NCI-H2227 treated with DMSO at 0.1 percent for 48 hours (cell line): ENCODE measurements around the gene MORN5.
"Not testable (repeated sequence)": the region's sequence is repeated elsewhere in the genome, so short reads cannot be mapped to it uniquely, and the experiment has no call there.

Source experiments
- DNase-seq: peaks from one replicate; lab custom pipeline; 2025; lab: John Stamatoyannopoulos, UW

The MORN5 gene

DNA sequence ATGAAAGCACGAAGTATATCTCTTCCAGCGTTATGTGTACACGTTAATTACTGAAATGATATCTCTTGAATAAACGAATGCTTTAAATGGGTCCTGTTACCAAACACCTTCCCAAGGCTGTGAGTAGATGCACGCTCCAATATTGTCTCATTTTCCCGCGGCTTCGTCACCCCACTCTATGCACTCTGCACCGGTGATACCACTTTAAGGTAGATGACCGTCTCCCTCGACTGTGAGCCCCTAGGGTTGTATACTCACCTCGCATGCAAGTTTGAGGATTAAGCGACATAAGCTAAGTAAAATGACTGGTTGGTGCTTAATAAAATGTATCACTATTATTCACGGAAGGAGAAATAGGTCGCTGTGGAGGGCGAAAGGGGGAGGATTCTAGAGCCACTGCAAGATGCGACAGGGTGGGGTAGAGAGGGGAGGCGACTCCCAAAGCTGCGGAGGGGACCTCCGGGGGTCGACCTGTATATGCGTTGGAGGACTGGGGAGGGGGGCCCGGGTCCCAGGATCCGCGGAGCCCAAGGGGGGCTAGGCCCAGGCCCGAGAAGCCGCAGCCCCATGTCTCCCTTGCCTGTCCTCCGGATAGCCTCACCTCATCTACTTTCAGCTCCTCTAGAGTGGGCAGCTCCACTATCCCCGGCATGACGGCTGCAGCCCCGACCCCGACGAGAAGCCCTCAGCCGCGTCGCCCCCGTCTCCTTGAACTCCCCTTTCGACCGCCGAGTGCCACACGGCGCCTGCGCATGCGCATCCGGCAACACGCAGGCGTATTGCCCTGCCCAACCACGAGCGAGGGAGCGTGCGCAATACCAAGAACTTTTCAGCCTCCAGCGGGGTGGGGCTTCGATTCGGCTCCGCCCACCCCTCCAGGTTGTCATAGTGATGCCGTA lies at the start of gene MORN5, which contains the start of gene NDUFA8:
TSS of gene MORN5 (plus strand) at position 883 of the 899 bp plus-strand sequence. CDS start 65 bp downstream, outside the sequence.
TSS of gene NDUFA8 (minus strand) at position 754 of the 899 bp plus-strand sequence. CDS start at position 652, 102 bp downstream.
- peak; percentile 89 for DNase-seq

GRCh38 chr9:122110100-122110833 lies 49.4 kb upstream of the MORN5 start:
- DNase-seq: no peak

GRCh38 chr9:122111413-122112085 lies 48.2 kb upstream of the MORN5 start:
- DNase-seq: no peak

DNA sequence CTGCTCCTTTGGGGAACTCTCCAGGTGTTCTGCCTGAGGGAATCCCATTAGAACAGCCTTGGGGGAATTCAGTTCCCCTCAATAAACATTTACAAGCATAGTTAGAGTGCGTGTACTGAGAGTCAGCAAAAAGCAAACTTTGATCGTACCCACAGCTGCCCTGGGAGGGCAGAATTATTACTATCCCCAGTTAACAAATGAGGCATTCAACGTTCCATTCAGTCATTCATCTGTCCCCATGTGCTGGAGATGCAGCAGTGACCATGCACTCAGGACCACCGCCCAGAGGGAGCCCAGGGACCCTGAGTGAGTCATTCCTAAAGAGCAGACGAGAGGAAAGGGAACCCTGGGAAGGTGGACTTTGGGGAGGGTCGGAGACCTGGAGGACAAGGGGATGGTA lies 47.5 kb upstream of the MORN5 start:
- no peak for DNase-seq

DNA sequence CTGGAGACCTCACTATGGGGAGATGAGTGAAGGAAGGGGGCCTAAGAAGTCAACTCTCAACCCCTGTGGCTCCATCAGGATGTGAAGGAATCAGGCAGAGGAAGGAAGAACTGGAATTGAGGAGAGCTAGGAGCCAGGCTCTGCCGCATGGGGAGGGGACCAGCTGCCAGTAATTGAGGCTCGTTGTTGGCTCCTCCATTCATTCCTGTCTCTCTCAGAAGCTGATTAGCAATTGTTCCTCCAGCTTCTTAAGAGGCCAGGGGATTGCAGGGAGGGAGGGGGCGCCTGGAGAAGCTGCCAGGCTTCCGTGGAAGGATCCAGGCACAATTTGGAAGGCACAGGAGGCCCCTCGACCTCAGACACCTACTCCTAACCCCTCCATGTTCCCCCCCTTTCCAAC lies 46.1 kb upstream of the MORN5 start:
- no peak for DNase-seq

- DNase-seq: no peak
These were observed 44.3 kb upstream of the MORN5 start for GRCh38 chr9:122115176-122116035.

GRCh38 chr9:122116040-122116439 lies 43.7 kb upstream of the MORN5 start:
- no peak for DNase-seq

DNA sequence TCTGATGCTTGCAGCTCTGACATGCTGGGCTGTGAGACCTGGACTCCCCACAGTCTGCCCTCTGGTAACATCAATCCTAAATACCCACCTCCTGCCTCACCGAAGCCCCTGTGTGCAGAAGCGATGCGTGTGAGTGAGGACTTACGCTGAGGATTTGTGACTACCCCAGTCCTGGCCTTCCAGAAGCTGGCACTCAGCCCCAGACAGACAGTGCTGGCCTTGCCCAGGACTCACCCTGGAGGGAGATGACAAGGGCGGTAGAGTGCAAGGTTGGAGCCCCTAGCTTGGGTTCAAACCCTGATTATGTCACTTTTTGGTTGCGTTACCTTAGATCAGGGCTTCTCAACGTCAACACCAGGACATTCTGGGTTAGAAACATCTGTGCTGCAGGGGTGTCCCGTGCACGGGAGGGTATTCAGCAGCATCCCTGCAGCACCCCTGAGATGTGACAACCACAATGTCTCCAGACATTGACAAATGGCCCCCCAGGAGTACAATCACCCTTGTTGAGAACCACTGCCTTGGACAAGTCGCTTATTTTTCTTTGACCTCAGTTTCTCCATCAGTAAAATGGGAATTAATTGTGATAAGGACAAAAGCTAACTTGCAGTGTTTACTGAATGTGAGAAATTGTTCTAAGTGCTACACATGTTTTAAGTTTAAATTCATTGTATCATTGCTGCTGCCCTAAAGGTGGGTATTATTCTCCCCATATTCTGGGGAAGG lies 43.1 kb upstream of the MORN5 start:
- no peak for DNase-seq

GRCh38 chr9:122117241-122117640 lies 42.5 kb upstream of the MORN5 start:
- not testable (repeated sequence) for DNase-seq

DNA sequence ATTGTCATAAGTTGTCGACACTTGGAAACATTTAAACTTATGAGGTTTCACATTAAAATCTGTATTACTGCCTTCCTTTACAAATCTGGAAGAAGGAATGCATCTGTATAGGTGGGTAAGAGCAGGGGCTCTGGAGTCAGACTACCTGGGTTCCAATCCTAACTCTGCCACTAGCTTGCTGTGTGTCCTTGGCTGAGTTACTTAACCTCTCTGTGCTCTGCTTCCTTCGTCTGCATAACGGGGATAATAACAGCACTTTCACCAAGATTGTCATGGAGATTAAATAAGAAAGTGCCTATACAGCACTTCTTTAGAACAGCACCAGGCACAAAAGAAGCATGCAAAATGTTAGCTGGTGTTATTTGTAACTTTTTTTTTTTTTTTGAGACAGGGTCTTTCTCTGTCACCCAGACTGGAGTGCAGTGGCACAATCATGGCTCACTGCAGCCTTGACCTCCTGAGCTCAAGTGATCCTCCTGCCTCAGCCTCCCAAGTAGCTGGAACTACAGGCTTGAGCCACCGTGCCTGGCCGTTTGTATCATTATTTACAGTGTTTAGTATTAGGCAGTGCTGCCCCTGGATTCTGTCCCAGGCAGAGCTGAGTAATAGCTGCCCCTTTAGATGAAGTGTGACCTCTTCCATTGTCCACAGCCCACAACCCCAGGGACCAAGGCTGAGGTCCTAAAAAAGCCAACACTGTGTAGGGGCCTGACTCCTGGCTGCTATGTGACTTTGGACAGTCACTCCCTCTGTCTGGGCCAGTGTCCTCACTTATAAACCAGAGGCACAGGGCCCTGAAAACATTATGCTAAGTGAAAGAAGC lies 41.2 kb upstream of the MORN5 start:
- no peak for DNase-seq

DNA sequence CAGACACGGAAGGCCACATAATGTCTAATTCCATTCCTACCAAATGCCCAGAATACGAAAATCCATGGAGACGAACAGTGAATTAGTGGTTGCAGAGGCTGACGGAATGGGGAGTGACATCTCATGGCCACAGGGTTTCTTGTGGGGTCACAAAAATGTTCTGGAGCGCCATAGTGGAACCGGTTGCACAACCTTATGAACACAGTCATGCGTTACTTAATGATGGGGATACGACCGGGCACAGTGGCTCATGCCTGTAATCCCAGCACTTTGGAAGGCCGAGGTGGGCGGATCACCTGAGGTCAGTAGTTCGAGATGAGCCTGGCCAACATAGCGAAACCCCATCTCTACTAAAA lies 40.6 kb upstream of the MORN5 start:
- no peak for DNase-seq

DNA sequence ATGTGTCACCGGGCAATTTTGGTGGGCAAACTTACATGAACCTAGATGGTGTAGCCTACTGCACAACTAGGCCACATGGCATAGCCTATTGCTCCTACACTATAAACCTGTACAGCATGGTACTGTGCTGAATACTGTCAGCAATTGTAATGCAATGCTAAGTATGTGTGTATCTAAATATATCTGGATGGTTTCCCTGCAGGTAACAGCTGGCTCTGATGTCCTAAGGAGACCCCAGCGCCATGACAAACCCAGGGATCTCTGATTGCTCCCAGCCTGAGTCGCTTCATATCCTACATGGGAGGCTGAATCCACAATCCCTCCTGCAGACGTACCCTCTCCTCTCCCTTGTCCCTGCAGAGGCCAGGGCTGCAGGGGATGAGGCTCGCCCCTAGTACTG lies 40.0 kb upstream of the MORN5 start:
- no peak for DNase-seq

DNA sequence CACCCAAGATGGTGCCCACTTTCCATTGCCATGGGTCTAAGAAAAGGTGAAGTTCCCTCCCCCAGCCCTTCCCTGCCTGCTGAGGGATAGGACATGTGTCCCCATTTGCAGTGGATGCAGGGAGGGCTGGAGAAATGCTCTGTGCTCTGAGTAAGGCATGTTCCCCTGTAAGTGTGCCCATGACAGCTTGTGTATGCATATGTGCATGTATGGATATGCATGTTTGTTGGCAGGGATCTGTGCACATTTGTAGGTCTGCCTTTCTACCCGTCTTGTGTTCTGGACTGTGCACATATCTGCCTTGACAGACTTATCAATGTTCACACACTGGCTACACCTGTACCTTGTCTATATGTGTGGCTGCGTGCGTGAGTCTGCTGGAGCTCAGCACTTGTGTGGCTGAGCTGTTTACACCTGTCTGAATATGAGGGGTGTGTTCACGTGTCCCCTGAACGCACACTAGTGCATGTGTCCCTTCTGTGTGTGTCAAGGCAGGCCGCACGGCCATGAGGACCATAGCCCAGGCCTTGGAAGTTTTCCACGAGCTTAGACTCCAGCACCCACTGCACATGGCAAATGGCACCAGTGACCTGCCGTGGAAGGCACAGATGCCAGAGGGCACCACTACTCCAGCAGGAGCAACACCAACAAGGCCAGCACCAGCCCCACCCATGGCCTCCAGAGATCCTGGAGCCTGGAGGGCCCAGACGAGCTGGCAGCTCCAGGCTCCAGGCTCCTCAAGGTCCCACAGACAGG lies 39.2 kb upstream of the MORN5 start:
- DNase-seq: no peak

GRCh38 chr9:122121391-122121790 lies 38.3 kb upstream of the MORN5 start:
- DNase-seq: no peak

DNA sequence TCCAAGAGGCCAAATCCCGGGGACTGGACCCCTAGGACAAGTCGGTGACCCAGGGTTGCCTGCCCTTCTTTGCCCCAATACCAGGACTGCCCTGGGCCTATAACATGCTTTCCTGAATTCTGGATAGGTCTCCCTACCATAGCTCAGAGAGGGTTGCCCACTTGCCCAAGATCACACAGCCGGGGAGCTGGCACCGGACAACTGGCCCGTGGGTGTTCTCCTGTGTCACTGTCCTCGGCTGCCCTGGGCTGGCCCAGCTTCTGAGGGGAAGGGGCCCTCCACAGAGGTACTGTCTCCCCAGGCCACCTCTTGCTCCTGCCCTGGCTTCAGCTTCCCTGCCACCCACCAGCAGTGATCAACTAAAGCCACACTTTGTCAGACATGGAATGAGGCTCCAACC lies 37.8 kb upstream of the MORN5 start:
- DNase-seq: no peak

DNA sequence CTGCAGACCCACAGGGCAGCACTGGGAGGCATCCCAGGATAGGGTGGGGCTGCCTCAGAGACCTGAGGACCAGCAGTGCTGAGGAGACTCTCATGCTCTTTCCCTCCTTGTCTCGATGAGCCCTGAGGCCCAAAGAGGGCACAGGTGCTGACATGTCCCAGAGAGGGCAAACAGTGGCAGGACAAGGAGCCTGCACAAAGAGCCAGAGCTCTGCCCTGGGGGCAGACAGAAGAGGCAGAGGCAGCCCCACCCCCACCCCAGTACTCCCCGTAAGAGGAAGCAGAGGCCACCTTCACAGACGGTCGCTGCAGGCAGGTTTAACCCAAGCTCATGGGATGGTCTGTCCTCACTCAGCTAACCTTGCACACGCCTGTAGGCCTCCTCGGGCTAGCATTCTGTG lies 37.2 kb upstream of the MORN5 start:
- no peak for DNase-seq

GRCh38 chr9:122122903-122123632 lies 36.6 kb upstream of the MORN5 start:
- DNase-seq: no peak

GRCh38 chr9:122124048-122124447 lies 35.7 kb upstream of the MORN5 start:
- DNase-seq: no peak

- no peak for DNase-seq
These were observed 35.2 kb upstream of the MORN5 start for GRCh38 chr9:122124528-122124927.
